HG02588 (cell line): ENCODE results near the gene USP14.

ENCODE experiments used
- ATAC-seq: cut with Tn5 transposase; IDR thresholded peaks from one replicate; pipeline ENCODE4 v1.9.1; 2021; ENCODE audit warnings: mild to moderate bottlenecking, moderate library complexity; ENCODE audit not compliant: unreplicated experiment

The USP14 gene

DNA sequence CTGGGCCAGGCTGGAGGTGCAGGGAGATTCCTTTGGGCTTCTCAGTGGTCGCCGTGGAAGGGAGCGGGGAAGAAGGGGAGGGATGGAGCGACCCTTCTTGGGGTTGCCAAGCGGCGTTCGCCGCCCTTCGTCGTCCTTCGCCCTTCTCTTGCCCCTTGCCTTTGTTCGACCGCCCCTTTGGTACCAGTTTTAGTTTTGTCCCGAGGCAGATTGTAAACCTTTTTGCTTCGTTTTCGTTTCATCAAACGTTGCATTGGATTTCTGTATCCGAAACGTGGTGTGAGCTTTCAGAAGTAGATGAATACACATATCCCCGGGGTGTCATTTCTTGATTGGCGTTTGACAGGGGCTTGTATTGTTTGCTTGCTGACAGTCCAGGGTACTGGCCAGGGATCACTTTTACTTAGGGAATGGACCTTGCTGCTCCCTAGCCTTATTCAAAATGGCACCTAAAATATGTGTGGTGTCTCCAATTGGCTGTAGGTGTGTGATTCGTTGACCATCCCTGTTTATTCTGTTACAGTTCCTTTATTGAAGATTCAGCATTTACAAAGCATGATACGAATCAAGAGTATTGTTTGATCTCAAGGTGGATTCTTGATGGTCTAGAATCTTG, 788 bp downstream of the USP14 start:
- no peak for ATAC-seq

DNA sequence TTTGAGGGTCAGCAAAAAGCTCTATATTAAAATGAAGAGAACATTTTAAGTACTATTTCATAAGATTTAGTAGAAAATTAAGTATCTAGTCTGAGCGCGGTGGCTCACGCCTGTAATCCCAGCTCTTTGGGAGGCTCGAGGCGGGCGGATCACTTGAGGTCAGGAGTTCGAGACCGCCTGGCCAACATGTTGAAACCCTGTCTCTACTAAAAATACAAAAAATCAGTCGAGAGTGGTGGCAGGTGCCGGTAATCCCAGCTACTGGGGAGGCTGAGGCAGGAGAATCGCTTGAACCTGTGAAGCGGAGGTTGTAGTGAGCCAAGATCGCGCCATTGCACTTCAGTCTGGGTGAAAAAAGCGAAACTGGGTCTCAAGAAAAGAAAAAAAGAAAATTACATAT, 1.6 kb downstream of the USP14 start:
- no peak for ATAC-seq

- no peak for ATAC-seq
Measured at GRCh38 chr18:160831-161570, 2.6 kb downstream of the USP14 start.

GRCh38 chr18:172361-172760, 14.0 kb downstream of the USP14 start:
- no peak for ATAC-seq

DNA sequence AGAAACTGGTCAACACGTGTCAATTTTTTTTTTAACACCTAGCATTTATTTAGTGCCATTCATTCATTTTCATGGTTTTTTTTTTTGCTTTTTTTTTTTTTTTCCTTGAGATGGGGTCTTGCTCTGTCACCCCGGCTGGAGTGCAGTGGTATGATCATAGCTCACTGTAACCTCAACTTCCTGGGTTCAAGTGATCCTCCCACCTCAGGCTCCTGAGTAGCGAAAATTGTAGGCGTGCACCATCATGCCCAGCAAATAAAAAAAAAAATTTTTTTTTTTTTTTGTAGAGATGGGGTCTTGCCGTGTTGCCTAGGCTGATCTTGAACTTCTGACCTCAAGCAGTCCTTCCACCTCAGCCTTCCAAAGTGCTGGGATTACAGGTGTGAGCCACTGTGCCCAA, 21.1 kb downstream of the USP14 start:
- no peak for ATAC-seq

GRCh38 chr18:181711-182110, 23.4 kb downstream of the USP14 start:
- ATAC-seq = no peak

GRCh38 chr18:183769-184168, 25.4 kb downstream of the USP14 start:
- ATAC-seq = no peak

DNA sequence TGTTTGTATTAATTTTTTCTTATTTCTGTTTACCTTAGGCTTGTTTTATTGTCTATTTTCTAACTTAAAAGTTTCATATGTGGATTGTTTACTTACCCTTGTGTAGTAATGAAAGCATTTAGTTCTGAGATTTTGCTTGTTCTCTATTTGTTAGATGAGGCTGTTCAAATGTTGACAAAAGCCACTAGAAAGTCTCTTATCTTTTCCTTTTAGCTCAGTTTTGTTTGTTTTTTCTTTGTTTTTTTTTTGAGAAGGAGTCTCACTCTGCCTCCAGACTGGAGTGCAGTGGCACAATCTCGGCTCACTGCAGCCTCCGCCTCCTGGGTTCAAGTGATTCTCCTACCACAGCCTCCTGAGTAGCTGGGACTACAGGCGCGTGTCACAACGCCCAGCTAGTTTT, 30.9 kb downstream of the USP14 start:
- ATAC-seq = no peak

GRCh38 chr18:191725-192124, 33.4 kb downstream of the USP14 start:
- no peak for ATAC-seq

GRCh38 chr18:192801-193200, 34.4 kb downstream of the USP14 start:
- ATAC-seq = no peak

GRCh38 chr18:195651-196050, 37.3 kb downstream of the USP14 start:
- ATAC-seq = no peak

- ATAC-seq = no peak
Measured at GRCh38 chr18:199214-199613, 40.9 kb downstream of the USP14 start.

DNA sequence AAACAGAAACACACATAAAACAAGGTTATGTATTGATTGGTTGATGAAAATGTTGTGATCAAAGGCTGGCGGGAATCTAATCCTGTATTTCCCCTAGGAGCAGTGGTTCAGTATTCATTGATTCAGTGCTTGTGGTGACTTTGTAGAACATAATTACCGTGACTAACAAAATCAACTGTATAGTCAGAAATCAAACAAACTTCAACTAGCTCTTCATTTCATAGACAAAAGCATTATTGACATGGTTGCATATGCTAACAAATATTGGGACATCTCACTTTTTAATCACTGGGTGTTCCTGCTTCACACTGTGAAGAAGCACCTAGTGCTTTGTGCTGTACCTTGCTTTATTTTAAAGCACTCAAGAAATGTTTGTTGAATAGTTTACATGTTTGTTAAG, 41.4 kb downstream of the USP14 start:
- ATAC-seq = no peak

DNA sequence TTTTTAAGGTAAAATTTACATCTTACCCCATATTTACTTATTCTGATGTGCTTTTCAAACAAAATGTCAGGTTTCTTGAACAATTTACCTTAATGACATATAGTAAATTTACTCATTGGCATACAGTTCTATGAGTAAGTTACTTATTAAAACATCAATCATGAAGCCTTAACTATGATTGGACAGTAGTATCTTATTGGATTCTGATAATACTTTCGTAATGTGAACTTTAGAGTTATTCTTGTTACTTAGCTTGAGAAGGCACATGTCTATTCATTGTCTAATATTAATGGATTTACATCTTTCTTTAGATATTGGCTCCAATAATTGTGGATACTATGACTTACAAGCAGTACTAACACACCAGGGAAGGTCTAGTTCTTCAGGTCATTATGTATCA, 51.7 kb downstream of the USP14 start:
- ATAC-seq = no peak

DNA sequence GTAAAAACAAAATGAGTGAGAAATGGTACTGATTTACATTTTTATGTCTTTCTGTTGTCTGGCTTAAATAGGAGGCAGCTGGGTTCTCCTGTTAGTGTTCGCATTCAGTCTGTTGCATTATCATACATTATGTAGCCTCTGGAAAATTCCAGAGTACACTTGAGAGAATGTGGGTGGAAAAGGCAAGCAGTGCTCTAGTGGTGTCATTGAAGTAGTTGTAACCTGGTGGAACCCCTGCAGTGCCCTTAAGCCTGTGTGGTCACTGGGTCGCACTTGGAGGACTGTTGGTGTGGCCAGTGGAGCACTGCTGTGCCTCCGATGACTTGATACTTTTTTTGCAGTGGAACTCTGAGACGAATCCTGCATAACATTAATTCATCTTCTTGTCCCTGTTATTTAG, 52.4 kb downstream of the USP14 start:
- ATAC-seq = no peak

DNA sequence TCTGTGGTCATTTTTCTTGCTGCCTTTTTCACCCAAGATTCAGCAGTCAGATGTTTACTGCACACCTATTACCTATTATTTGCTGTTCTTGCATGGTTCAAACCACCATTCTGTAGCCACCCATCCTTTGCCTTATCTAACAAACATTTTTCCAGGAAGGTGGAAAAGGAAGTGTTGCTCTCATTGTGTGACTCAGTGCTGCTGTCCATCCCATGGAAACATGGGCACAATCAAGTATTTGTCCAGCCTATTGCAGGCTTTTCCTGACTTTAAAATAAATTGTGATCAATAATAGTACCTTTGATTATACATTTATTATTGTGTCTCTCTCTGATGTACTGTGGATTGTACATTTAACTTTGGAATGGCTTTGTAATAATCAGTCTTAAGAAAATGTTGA, 53.2 kb downstream of the USP14 start:
- ATAC-seq = no peak

- ATAC-seq = no peak
Measured at GRCh38 chr18:212780-213179, 54.4 kb downstream of the USP14 start.

DNA sequence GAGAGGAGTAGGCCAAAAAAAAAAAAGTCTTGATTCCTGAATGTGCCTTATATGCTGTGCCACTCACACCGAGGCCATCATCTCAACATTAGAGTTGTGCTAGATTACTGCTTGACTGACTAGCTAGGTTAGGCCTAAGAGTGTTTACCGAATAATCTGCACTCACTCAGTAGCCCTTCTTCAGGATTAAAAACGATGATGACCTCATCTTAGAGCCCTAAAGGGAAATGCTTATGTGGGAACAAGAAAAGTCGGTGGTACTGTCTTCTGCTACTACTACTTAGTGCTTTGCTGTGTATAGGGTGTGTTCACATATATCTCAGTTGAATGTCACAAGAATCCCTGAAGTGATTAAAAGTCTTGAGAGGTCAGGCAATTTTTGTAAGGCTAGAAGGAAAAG, 55.1 kb downstream of the USP14 start:
- no peak for ATAC-seq

DNA sequence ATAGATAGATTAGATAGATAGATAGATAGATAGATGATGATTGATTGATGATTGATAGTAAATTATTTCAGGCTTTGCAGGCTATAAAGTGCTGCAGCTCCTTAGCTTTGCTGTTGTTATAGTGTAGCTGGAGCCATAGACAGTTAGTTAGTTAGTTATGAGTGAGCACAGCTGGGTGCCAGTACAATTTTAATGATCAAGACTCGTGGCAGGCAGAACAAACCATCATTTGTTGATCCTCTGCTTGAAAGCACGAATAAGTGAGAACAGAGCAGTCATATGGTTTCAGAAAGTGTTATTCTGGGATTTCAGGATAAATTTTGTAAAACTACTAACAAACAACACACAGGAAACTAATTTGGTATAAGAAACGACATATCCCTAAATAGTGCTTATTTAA, 55.6 kb downstream of the USP14 start:
- no peak for ATAC-seq

GRCh38 chr18:215448-216010, 57.2 kb downstream of the USP14 start:
- no peak for ATAC-seq

- ATAC-seq = no peak
Measured at GRCh38 chr18:217532-218336, 59.4 kb downstream of the USP14 start.

DNA sequence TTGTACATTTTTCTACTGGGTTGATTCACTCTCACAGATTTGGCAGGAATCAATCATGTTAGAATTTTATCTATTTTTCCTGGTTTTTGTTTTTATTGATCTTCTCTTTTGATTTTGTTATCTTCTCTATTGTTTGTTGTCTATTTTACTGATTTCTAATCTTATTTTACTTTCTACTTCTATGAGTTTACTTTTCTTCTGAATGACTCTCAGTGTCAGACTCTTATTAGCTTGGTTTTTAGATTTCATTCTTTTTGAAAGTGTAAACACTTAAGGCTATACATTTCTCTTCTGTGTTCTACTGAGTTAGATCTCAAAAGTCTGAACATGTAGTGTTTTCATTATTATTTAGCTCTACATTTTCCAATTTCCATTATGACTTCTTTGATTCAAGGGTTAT, 62.4 kb downstream of the USP14 start:
- no peak for ATAC-seq
